Endothelial cell of umbilical vein (primary cell): ENCODE data around the gene RPSA.

Experiments used
- CTCF ChIP-seq, 2 donors: IDR thresholded peaks; 1 replicate in 1 of 2; 2 replicates in 1 of 2; pipeline ENCODE4 v1.5.1; 2011; ENCODE audit warnings: low read length in 2 of 2, mild to moderate bottlenecking in 2 of 2, moderate library complexity in 2 of 2, control low read depth in 1 of 2, inconsistent platforms in 1 of 2, low read depth in 1 of 2; ENCODE audit not compliant: insufficient read depth in 1 of 2; ENCODE audit errors: extremely low read depth in 1 of 2
- EZH2 ChIP-seq: IDR thresholded peaks from 2 replicates; pipeline ENCODE4 v1.6.1; 2012; ENCODE audit warnings: borderline replicate concordance, low read depth, mild to moderate bottlenecking, moderate library complexity, low read length, inconsistent platforms; ENCODE audit not compliant: severe bottlenecking
- POLR2AphosphoS5 ChIP-seq: IDR thresholded peaks from 2 replicates; pipeline ENCODE4 v1.6.1; 2012; ENCODE audit warnings: low read depth, mild to moderate bottlenecking, control low read depth, low read length, moderate library complexity; ENCODE audit not compliant: insufficient read depth

GRCh38 chr3:39379778-39380155 lies 26.8 kb upstream of the RPSA start:
- no peak for TF ChIP-seq POLR2AphosphoS5
- no peak for TF ChIP-seq CTCF (IDR thresholded peaks at IDR 0.05; ENCODE audit: extremely low read depth in 1 of 2, insufficient read depth in 1 of 2, low read depth in 1 of 2, low read length in 2 of 2)
- TF ChIP-seq EZH2: no peak
